Left ventricle myocardium inferior (tissue), 1 donor: ENCODE results near the gene SYTL1. TPM values are rescaled to one million over a fixed set of nuclear protein-coding genes. Genes with fewer than 3 reads are reported as not detected.

Source experiments
- DNase-seq: peaks from one replicate; pipeline ENCODE4 v3.0.0-alpha.2; 2020
- H3K27ac ChIP-seq: fragments of 200-600 bp; replicated peaks from 2 replicates; pipeline ENCODE4 v1.8.0; 2021
- H3K27me3 ChIP-seq: fragments of 200-600 bp; 2 replicates; pipeline ENCODE4 v1.8.0; 2021; ENCODE audit warnings: low read depth
- H3K36me3 ChIP-seq: fragments of 200-600 bp; 2 replicates; pipeline ENCODE4 v1.8.0; 2021
- H3K4me1 ChIP-seq: fragments of 200-600 bp; 2 replicates; pipeline ENCODE4 v1.8.0; 2021
- H3K4me3 ChIP-seq: fragments of 200-600 bp; 2 replicates; pipeline ENCODE4 v1.8.0; 2021; ENCODE audit warnings: mild to moderate bottlenecking, moderate library complexity
- H3K9me3 ChIP-seq: fragments of 200-600 bp; replicated peaks from 2 replicates; pipeline ENCODE4 v1.8.0; 2021
- intact Hi-C: fragments of 100-400 bp; cut with micrococcal nuclease; formaldehyde crosslinking; loops from one replicate; pipeline ENCODE4 v1.11.0; 2022
- total RNA-seq: library from RNA; stranded (reverse); fragmentation: NEBNext Ultra II Directional; extraction: Animal tissue kit (Norgen Biotek cat#: 25700); gene quantifications from one replicate; pipeline ENCODE4 v1.2.1, GENCODE V29; 2021
- TF ChIP-seq, protein P1 (sequence below): fragments of 200-600 bp; IDR thresholded peaks from 2 replicates; pipeline ENCODE4 v1.8.0; 2021; ENCODE audit warnings: antibody characterized with exemption, mild to moderate bottlenecking, borderline replicate concordance
- donor health status: DM: no; HTN: yes; CAD: no; lungs with severe emphysema.

Gene SYTL1
- total RNA-seq, 1 donor from 2014 or later = 1.1 TPM

DNA sequence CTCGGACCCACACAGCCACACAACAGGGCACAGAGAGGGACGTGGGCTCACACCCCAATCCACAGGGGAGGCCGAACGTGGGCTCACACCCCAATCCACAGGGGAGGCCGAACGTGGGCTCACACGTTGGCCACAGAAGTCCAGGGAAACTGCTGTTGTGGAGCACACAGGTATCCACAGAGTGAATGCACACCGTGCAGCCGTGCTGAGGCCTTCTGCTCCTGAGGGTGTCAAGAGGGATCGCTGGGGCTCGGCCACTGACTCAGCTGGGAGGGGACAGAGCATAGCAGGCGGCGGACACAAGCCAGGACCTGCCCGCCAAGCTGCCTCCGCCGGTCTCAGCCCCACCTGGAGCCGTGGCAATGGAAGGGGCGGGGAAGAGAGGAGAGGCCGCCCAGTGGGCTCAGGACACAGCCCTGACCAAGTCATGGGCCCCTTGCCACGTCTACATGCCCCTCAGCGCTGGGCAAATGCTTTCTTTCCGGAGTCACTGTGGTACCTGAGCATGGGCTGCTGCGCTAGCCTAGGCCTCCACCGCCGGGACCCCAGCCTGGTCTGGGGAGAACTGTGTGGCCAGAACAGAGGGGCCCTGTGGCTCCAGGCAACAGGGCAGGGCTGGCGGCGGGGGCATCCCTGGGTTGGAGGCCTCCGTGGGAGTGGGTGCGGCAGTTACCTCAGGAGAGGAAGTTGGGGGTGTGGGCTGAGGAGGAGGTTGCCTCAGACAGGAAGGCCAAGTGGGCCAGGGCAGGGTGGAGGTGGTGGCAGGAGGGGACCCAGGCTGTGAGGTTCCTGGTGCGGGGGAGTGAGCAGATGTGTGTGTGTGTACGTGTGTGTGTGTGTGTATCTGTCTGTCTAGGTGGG lies 1.2 kb downstream of the SYTL1 start:
- Histone ChIP-seq H3K36me3 (no peaks in the 10 kb centered on the region), H3K4me1 (peaks cover 11% of the 10 kb centered on the region), H3K9me3 (no peaks in the 10 kb centered on the region), H3K27me3 (no peaks in the 10 kb centered on the region), H3K4me3 (peak overlapping the region; percentile 12), H3K27ac (peak overlapping the region; percentile 43)
- intact Hi-C loops = no loop called here
- no peak for DNase-seq
- TF ChIP-seq, protein P1, sequence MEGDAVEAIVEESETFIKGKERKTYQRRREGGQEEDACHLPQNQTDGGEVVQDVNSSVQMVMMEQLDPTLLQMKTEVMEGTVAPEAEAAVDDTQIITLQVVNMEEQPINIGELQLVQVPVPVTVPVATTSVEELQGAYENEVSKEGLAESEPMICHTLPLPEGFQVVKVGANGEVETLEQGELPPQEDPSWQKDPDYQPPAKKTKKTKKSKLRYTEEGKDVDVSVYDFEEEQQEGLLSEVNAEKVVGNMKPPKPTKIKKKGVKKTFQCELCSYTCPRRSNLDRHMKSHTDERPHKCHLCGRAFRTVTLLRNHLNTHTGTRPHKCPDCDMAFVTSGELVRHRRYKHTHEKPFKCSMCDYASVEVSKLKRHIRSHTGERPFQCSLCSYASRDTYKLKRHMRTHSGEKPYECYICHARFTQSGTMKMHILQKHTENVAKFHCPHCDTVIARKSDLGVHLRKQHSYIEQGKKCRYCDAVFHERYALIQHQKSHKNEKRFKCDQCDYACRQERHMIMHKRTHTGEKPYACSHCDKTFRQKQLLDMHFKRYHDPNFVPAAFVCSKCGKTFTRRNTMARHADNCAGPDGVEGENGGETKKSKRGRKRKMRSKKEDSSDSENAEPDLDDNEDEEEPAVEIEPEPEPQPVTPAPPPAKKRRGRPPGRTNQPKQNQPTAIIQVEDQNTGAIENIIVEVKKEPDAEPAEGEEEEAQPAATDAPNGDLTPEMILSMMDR = no peak

DNA sequence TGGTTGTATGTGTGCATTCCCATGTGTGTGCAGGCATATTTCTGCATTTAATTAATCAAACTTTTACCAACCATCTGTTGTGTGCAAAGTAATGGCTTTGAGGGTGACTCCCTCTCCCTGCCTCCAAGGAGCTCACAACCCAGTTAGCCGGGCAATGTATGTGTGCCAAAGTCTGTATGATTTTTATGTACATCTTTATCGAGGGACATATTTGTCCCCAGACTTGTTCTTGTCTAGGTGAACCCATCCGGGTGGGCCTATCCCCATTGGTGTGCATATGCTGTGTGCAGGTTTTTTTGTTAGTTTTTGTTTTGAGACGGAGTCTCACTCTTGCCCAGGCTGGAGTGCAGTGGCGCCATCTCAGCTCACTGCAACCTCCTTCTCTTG lies 1.8 kb downstream of the SYTL1 start:
- no peaks in the 10 kb centered on the region for H3K27me3 ChIP-seq
- no peaks in the 10 kb centered on the region for H3K9me3 ChIP-seq
- H3K4me1 ChIP-seq = peaks cover 11% of the 10 kb centered on the region
- no peaks in the 10 kb centered on the region for H3K36me3 ChIP-seq
- no peak for DNase-seq
- H3K27ac ChIP-seq = no peak overlapping the region
- no peak overlapping the region for H3K4me3 ChIP-seq
- TF ChIP-seq, protein P1 = no peak
- intact Hi-C loops = no loop called here

DNA sequence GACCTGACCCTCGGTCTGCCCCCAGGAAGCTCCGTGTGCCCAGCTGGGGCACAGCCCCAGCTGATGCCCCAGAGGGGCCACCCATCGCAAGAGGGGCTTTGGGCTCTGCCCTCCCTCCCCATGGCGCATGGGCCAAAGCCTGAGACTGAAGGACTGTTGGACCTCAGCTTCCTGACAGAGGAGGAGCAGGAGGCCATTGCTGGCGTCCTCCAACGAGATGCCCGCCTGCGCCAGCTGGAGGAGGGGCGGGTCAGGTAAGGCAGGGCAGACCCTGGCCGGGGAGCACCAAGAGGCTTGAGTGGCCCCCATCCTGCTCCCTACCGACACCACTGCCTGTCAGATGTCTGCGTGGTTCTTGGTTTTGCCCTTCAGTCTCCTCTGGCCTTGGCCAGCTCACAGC lies 3.5 kb downstream of the SYTL1 start:
- no peaks in the 10 kb centered on the region for H3K36me3 ChIP-seq
- no peaks in the 10 kb centered on the region for H3K9me3 ChIP-seq
- TF ChIP-seq, protein P1 = no peak
- no peak for DNase-seq
- peaks cover 24% of the 10 kb centered on the region for H3K4me1 ChIP-seq
- no peaks in the 10 kb centered on the region for H3K27me3 ChIP-seq
- intact Hi-C loops = no loop called here
- no peak overlapping the region for H3K27ac ChIP-seq
- no peak overlapping the region for H3K4me3 ChIP-seq

DNA sequence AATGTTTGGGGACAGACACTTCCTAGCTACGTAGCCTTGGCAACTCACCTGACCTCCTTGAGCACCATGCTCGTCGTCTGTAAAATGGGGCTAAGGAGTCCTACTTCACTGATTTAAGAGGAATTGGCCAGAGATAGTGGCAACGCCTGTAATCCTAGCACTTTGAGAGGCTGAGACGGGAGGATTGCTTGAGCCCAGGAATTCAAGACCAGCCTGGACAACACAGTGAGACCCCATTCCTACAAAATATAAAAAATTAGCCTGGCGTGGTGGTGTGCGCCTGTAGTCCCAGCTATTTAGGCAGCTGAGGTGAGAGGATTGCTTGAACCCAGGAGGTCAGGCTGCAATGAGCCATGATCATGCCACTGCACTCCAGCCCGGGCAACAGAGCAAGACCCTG lies 4.5 kb downstream of the SYTL1 start:
- no peak for DNase-seq
- no peaks in the 10 kb centered on the region for H3K27me3 ChIP-seq
- H3K4me3 ChIP-seq = no peak overlapping the region
- no peak overlapping the region for H3K27ac ChIP-seq
- TF ChIP-seq, protein P1 = no peak
- H3K36me3 ChIP-seq = no peaks in the 10 kb centered on the region
- intact Hi-C loops = no loop called here
- H3K9me3 ChIP-seq = no peaks in the 10 kb centered on the region
- peaks cover 35% of the 10 kb centered on the region for H3K4me1 ChIP-seq

DNA sequence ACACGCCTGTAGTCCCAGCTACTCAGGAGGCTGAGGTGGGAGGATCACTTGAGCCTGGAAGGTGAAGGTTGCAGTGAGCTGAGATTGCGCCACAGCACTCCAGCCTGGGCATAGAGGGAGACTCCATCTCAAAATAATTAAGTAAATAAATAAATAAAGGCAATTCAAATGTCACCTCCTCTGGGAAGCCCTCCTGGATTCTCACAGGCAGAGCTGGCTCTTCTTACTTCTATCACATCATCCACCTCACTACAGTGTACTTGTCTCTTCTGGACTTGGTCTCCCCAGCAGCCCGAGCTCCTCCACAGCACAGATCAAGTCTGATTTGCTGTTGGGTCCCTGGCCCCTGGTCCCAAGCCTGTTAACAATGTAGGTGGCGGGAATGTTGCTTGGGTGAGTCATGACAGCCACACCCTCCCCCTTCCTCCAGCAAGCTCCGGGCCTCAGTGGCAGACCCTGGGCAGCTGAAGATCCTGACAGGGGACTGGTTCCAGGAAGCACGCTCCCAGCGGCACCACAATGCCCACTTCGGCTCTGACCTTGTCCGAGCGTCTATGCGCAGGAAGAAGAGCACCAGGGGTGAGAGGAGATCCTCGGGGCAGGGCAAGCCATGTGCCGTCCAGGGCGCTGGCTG lies 5.3 kb downstream of the SYTL1 start:
- no peak for DNase-seq
- Histone ChIP-seq H3K4me3 (no peak overlapping the region), H3K27me3 (no peaks in the 10 kb centered on the region), H3K36me3 (no peaks in the 10 kb centered on the region), H3K9me3 (no peaks in the 10 kb centered on the region), H3K4me1 (peaks cover 34% of the 10 kb centered on the region), H3K27ac (no peak overlapping the region)
- TF ChIP-seq, protein P1 = no peak
- intact Hi-C loops = no loop called here
